GM21576 (cell line): Measurements from ENCODE around the gene TOR3A.

Experiments
- ATAC-seq: cut with Tn5 transposase; IDR thresholded peaks from one replicate; pipeline ENCODE4 v1.9.1; 2021; ENCODE audit warnings: mild to moderate bottlenecking, moderate library complexity; ENCODE audit not compliant: unreplicated experiment

The TOR3A gene

GRCh38 chr1:179061360-179062282 is 20.2 kb upstream of the TOR3A start:
- no peak for ATAC-seq

- no peak for ATAC-seq
These were observed 15.4 kb upstream of the TOR3A start for GRCh38 chr1:179066471-179066870.

GRCh38 chr1:179077396-179077795 is 4.5 kb upstream of the TOR3A start:
- no peak for ATAC-seq

- ATAC-seq: peak; percentile 21
These were observed 2.6 kb upstream of the TOR3A start for GRCh38 chr1:179079113-179079761.

- ATAC-seq: peak; percentile 21
These were observed 794 bp upstream of the TOR3A start for GRCh38 chr1:179080866-179081686.

GRCh38 chr1:179082333-179082998 is 596 bp downstream of the TOR3A start:
- ATAC-seq: peak; percentile 6

GRCh38 chr1:179082999-179083335 is 1.1 kb downstream of the TOR3A start:
- ATAC-seq: no peak

GRCh38 chr1:179083533-179083932 is 1.7 kb downstream of the TOR3A start:
- no peak for ATAC-seq

- ATAC-seq: no peak
These were observed 5.8 kb downstream of the TOR3A start for GRCh38 chr1:179087665-179088064.

- no peak for ATAC-seq
These were observed 8.1 kb downstream of the TOR3A start for GRCh38 chr1:179089827-179090482.

GRCh38 chr1:179090522-179090921 is 8.7 kb downstream of the TOR3A start:
- no peak for ATAC-seq

- ATAC-seq: no peak
These were observed 9.1 kb downstream of the TOR3A start for GRCh38 chr1:179090923-179091322.

- ATAC-seq: no peak
These were observed 9.9 kb downstream of the TOR3A start for GRCh38 chr1:179091691-179092165.

GRCh38 chr1:179092896-179093461 is 11.1 kb downstream of the TOR3A start:
- ATAC-seq: no peak

GRCh38 chr1:179094818-179095217 is 12.9 kb downstream of the TOR3A start:
- no peak for ATAC-seq

- ATAC-seq: no peak
These were observed 13.5 kb downstream of the TOR3A start for GRCh38 chr1:179095377-179095776.

GRCh38 chr1:179095924-179096323 is 14.1 kb downstream of the TOR3A start:
- ATAC-seq: no peak

GRCh38 chr1:179099891-179100290 is 18.0 kb downstream of the TOR3A start:
- ATAC-seq: no peak

- ATAC-seq: no peak
These were observed 19.7 kb downstream of the TOR3A start for GRCh38 chr1:179101566-179101965.

- ATAC-seq: no peak
These were observed 22.1 kb downstream of the TOR3A start for GRCh38 chr1:179103999-179104398.
